ENCODE data around the gene DMXL2.

The DMXL2 gene

GRCh38 chr15:51625236-51625635 is 2.7 kb upstream of the DMXL2 start:
- TF ChIP-seq, protein P1, sequence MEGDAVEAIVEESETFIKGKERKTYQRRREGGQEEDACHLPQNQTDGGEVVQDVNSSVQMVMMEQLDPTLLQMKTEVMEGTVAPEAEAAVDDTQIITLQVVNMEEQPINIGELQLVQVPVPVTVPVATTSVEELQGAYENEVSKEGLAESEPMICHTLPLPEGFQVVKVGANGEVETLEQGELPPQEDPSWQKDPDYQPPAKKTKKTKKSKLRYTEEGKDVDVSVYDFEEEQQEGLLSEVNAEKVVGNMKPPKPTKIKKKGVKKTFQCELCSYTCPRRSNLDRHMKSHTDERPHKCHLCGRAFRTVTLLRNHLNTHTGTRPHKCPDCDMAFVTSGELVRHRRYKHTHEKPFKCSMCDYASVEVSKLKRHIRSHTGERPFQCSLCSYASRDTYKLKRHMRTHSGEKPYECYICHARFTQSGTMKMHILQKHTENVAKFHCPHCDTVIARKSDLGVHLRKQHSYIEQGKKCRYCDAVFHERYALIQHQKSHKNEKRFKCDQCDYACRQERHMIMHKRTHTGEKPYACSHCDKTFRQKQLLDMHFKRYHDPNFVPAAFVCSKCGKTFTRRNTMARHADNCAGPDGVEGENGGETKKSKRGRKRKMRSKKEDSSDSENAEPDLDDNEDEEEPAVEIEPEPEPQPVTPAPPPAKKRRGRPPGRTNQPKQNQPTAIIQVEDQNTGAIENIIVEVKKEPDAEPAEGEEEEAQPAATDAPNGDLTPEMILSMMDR (IDR thresholded peaks at IDR 0.05; ENCODE audit: low read depth, low read length): no peak
- DNase-seq: no peak

DNA sequence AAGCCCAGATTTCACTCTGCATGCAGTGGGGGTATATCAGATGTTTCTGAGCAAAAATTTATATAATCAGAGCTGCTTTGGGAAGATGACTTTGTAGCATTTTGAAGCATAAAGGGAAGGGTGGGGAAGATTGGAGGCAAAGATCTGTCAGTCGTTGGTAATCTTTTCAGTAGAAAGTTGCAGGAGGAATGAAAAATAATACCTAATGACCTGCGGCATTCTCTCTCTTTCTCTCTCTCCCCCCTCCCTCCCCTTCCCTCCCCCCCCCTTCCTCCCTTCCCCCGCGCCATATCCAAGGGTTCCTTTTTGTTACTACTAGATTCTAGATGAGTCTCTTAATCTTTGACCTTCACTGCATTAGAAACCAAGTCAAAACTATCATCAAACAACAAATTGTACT is 1.5 kb upstream of the DMXL2 start:
- Histone ChIP-seq H3K36me3 (peaks cover 4% of the 10 kb centered on the region), H3K4me3 (ENCODE audit: low read depth, low read length) (no peak overlapping the region), H3K27me3 (ENCODE audit: insufficient read depth, low read depth, severe bottlenecking) (no peaks in the 10 kb centered on the region), H3K9me3 (ENCODE audit: severe bottlenecking) (no peaks in the 10 kb centered on the region), H3K27ac (no peak overlapping the region)
- TF ChIP-seq, protein P1 (IDR thresholded peaks at IDR 0.05; ENCODE audit: low read depth, low read length): no peak
- DNase-seq: no peak

More at GRCh38 chr15:51625236-51625635, 2.7 kb upstream of the DMXL2 start:
- H3K27me3 ChIP-seq (ENCODE audit: insufficient read depth, low read depth, severe bottlenecking): no peaks in the 10 kb centered on the region
- no peaks in the 10 kb centered on the region for H3K9me3 ChIP-seq (ENCODE audit: severe bottlenecking)
- no peak overlapping the region for H3K4me3 ChIP-seq (ENCODE audit: low read depth, low read length)
- H3K36me3 ChIP-seq: peaks cover 4% of the 10 kb centered on the region
- H3K27ac ChIP-seq: no peak overlapping the region

- peak overlapping the region; percentile 94 for H3K4me3 ChIP-seq (ENCODE audit: low read depth, low read length)
- DNase-seq: no peak
- H3K36me3 ChIP-seq: peaks cover 4% of the 10 kb centered on the region
- H3K9me3 ChIP-seq (ENCODE audit: severe bottlenecking): no peaks in the 10 kb centered on the region
- peak overlapping the region; percentile 89 for H3K27ac ChIP-seq
- TF ChIP-seq, protein P1 (IDR thresholded peaks at IDR 0.05; ENCODE audit: low read depth, low read length): no peak
- H3K27me3 ChIP-seq (ENCODE audit: insufficient read depth, low read depth, severe bottlenecking): no peaks in the 10 kb centered on the region
Observed at GRCh38 chr15:51623386-51623938, 891 bp upstream of the DMXL2 start.

- Histone ChIP-seq H3K27me3 (ENCODE audit: insufficient read depth, low read depth, severe bottlenecking) (no peaks in the 10 kb centered on the region), H3K27ac (peak overlapping the region; percentile 89), H3K4me3 (ENCODE audit: low read depth, low read length) (peak overlapping the region; percentile 94), H3K36me3 (peaks cover 4% of the 10 kb centered on the region), H3K9me3 (ENCODE audit: severe bottlenecking) (no peaks in the 10 kb centered on the region)
- DNase-seq: peak; percentile 47
- TF ChIP-seq, protein P1 (IDR thresholded peaks at IDR 0.05; ENCODE audit: low read depth, low read length): peak; percentile 33; the same call in 1 of the 2 replicates
Observed at GRCh38 chr15:51621936-51622603, 501 bp downstream of the DMXL2 start.

GRCh38 chr15:51621155-51621765 is 1.3 kb downstream of the DMXL2 start:
- Histone ChIP-seq H3K9me3 (ENCODE audit: severe bottlenecking) (no peaks in the 10 kb centered on the region), H3K4me3 (ENCODE audit: low read depth, low read length) (peak overlapping the region; percentile 94), H3K36me3 (peaks cover 4% of the 10 kb centered on the region), H3K27me3 (ENCODE audit: insufficient read depth, low read depth, severe bottlenecking) (no peaks in the 10 kb centered on the region), H3K27ac (peak overlapping the region; percentile 89)
- DNase-seq: no peak
- TF ChIP-seq, protein P1 (IDR thresholded peaks at IDR 0.05; ENCODE audit: low read depth, low read length): no peak
